Measurements from ENCODE around the gene CABLES1.
"Not testable (repeated sequence)": the region's sequence is repeated elsewhere in the genome, so short reads cannot be mapped to it uniquely, and the experiment has no call there.

Gene CABLES1

DNA sequence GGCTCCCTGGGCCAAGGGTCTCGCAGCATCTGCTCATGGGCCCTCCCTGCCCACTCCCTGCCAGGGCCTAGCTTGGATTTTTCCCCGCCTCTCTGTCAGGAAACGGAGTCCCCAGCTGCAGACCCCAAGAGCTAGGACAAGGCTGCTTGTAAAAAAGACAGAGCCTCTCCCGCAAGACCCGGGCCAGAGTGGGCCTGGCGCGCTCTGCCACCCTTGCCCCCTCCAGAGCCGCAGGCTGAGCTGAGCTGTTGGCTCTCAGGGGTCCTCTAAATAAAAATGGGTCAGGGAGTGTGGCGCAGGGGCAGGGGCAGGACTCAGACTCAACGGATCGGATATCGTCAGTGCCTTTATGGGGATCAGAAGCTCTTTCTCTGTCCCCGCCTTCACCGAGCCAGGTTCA lies 112.6 kb downstream of the CABLES1 start:
- no peak for DNase-seq

- no peak for DNase-seq
These were observed 113.5 kb downstream of the CABLES1 start for GRCh38 chr18:23248826-23249225.

DNA sequence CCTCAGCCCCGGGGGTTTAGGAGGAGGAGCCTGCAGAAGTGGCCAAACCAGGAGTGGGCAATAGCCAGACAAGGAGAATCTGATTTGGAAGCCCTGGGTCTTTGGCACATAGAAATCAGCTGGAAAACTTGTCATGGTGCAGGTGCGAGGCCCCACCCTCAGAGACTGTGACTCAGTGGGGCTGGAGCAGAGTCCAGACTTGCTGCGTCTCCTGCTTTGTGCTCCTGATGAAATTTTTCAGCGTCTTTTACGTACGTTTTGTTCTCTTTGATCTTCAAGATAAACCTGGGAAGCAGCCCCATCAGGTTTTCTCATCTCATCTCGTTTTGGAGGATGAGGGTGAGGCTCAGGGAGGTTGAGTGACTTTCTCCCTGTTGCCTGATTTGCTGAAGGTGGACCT lies 114.1 kb downstream of the CABLES1 start:
- no peak for DNase-seq

DNA sequence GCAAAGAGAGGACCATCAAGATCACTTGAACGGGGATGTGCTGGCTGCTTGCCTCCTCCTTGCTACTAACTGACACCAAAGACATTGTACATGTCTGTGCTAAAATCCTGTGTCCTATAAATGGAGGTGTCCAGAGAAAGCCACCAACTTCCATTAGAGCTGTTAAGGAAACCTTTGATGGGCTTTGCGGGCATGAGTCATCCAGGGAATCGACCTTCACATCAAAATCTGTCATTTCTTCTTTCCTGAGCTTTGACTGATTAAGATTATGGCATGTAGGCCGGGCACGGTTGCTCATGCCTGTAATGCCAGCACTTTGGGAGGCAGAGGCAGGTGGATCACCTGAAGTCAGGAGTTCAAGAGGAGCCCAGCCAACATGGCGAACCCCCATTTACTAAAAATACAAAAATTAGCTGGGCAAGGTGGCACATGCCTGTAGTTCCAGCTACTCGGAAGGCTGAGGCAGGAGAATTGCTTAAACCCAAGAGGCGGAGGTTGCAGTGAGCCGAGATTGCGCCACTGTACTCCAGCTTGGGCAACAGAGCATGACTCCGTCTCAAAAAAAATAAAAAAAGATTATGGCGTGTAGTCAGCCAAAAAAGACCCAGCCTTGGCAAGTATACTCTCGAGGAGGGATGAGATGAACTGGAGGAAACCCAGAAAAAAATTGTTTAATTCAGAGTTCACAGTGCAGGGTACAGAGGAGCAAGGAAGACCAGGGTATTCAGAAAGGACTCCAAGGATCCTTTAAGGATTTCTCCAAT lies 115.8 kb downstream of the CABLES1 start:
- peak; percentile 69 for DNase-seq

DNA sequence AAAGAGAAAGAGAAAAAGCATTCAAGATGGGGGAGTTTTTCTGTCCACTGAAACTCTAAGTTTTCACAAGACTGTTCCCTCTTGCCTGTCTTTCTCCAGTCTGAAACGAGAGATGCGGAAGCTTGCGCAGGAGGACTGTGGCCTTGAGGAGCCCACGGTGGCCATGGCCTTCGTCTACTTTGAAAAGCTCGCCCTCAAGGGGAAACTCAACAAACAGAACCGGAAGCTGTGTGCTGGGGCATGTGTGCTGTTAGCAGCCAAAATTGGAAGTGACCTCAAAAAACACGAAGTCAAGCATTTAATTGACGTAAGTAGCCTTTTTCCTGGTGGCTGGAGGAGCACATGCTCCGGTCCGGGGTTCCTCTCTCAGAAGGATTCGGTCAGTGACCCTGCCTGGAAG lies 118.3 kb downstream of the CABLES1 start:
- DNase-seq: no peak

GRCh38 chr18:23257137-23257536 lies 121.9 kb downstream of the CABLES1 start:
- no peak for DNase-seq

DNA sequence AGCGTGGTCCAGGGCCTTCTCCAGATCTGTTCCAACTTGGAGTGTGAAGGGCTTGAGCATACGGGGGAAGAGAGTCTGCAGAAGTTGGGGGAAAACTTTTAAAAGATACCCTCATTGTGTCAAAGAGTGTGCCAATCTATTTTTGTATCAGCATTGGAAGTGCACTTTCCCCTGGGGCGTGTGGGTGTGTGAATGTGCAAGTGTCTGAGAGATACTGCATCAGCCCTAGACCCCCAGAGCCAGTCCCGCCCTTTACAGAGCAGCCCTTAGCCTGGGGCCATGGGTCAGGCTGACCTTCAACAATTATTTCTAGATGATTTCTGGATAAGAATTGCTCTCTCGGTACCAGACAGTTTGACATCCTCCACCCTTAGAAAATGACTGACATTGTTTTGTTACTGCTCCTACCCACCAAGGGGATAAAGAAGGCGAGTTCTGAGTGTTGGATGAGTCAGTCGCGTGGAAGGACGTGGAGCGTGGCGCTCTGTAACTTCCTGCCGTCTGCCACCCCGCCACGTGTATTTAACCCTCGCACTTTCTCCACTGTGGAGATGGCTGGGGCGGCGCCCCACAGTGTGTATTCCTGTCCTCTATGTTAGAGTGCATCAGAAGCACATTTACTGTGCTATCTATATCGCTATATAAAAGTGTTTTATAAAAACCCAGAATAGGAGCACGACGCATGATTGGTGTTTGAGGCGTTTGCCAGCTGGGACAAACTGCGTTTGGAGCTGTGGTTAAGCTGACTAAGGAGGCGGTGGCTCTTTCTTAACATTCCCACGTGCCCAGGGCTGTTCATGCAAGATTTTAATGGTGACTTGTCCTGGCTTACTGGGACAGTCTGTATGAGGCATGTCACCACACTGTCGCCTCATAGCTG lies 122.6 kb downstream of the CABLES1 start:
- DNase-seq: peak; percentile 86

- no peak for DNase-seq
These were observed 123.5 kb downstream of the CABLES1 start for GRCh38 chr18:23258566-23259469.

GRCh38 chr18:23259701-23260681 lies 124.7 kb downstream of the CABLES1 start:
- peak; percentile 40 for DNase-seq

- no peak for DNase-seq
These were observed 125.8 kb downstream of the CABLES1 start for GRCh38 chr18:23260926-23261590.

DNA sequence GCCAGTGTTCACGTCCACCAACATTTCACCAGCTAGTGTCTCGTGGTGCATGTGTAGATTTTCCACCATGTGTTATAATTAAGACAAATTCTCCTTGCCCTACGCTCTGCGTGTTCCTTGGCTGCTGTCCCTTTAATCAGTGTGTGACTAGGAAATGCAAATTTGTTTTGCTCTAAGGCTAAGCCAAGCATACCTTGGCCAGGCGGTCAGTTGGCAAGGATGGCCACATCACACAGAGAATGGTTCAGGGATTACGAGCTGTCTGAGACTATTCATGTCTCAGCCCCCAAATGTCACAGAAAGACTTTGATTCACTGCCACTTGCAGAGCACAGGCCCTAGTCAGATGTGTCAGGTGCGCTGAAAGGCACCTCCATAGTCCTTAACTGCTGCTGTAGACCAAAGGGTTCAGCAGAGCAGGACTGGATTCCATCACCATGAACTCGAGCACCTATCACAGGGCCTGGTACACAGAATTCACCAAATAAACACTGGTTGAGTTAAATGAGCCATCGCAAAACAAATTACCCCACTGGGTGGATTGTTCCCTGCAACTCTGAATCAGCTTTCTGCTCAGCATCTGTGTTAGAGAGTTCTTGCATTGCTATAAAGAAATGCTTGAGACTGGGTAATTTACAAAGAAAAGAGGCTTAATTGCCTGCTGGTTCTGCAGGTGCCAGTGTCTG lies 128.4 kb downstream of the CABLES1 start:
- no peak for DNase-seq

GRCh38 chr18:23265682-23266399 lies 130.6 kb downstream of the CABLES1 start:
- no peak for DNase-seq

GRCh38 chr18:23266717-23267446 lies 131.6 kb downstream of the CABLES1 start:
- no peak for DNase-seq

- DNase-seq: no peak
These were observed 132.1 kb downstream of the CABLES1 start for GRCh38 chr18:23267447-23267776.

DNA sequence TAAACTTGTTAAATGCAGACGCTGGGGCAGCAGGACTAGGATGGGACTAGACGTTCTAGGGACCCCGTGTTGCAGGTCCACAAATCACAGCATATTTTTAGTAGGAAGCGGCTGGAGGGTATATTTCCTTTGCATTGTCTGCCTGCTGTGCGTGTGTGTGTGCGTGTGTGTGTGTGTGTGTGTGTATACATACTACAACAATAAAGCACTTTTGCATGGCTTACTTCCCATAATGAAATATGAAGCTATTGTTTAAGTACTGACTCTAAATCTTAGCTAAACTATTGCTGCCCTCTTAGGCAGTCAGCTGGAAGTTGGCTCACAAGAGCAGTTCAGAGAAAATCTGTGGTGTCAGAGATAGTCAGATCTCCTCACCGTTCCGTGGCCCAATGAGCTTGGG lies 133.4 kb downstream of the CABLES1 start:
- no peak for DNase-seq

- DNase-seq: not testable (repeated sequence)
These were observed 133.8 kb downstream of the CABLES1 start for GRCh38 chr18:23269068-23269467.

DNA sequence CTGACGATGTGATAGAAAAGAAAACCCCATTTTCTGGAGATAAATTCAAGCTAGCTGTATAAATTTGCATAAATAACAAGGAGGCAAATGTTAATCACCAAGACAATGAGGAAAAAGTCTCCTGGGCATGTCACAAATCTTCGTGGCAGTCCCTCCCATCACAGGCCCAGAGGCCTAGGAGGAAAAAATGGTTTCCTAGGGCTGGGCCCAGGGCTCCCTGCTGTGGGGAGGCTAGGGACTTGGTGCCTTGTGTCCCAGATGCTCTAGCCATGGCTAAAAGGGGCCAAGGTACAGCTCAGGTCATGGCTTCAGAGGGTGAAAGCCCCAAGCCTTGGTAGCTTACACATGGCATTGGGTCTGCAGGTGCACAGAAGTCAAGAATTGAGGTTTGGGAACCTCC lies 134.6 kb downstream of the CABLES1 start:
- DNase-seq: no peak

- DNase-seq: peak; percentile 58
These were observed 135.8 kb downstream of the CABLES1 start for GRCh38 chr18:23270986-23271680.

Data from suppressor macrophage treated with lipopolysaccharide for 4 hours (primary cell).